HG02884 (cell line): ENCODE measurements around the gene ZEB1.

ENCODE experiments used
- ATAC-seq: cut with Tn5 transposase; IDR thresholded peaks from one replicate; pipeline ENCODE4 v1.9.1; 2021; ENCODE audit warnings: mild to moderate bottlenecking, moderate library complexity; ENCODE audit not compliant: unreplicated experiment

ZEB1 gene

GRCh38 chr10:31574577-31574976 is 255.6 kb downstream of the ZEB1 start:
- no peak for ATAC-seq

DNA sequence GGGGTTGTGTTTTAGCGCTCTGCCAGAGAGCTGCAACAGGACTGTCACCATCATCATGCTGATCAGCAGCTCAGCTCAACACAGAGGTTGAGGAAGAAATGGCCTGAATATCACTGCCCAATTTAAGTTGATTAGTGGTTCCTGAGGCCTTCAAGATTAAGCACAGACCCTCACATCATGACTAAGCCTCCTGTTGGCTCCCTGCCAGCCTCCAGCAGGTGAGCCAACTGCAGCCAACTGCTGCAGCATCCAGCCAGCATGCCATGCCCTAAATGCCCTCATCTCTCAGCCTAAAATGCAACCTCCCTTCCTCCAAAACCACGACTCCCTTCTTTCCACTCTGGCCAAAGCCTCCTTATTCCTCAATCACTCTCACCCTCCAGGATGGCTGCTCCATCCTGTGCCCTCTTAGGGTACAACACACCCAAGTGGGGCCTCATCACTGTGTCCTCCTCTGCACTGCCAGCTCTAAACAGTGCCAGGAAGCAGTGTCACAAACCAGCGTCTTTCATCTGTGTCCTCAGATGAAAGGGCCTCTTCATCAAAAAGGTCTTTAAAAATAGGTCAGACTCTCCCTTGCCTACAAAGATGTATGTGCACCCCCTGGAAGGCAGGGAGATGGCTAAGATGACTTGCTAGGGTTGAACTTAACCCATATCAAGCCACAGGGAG is 259.3 kb downstream of the ZEB1 start:
- no peak for ATAC-seq

DNA sequence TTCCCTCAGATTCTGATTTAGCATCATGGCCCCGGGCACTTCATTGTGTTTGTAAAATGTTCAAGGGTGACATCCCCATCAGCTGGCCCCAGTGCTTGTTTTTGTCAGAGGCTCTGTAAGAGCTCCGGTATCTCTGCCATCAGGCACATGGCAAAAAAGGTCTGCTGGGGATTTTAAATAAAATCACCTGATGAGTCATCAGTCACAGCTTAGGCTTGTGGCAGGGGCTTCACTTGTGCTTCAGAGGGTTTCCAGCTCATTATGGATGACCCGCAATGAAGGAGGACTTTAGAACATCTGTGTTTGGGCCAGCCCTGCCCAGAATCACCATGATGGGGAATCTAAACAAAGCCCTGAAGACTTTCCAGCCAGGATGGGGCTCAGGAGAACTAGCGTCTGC is 259.9 kb downstream of the ZEB1 start:
- no peak for ATAC-seq
